GM12872 (cell line): ENCODE results near the gene SLC13A2.

Experiments
- TF ChIP-seq, protein P1 (sequence below): IDR thresholded peaks from 3 replicates; pipeline ENCODE4 v1.5.1; 2011; ENCODE audit warnings: low read depth, mild to moderate bottlenecking, low read length, moderate library complexity; ENCODE audit not compliant: insufficient read depth

Gene SLC13A2

DNA sequence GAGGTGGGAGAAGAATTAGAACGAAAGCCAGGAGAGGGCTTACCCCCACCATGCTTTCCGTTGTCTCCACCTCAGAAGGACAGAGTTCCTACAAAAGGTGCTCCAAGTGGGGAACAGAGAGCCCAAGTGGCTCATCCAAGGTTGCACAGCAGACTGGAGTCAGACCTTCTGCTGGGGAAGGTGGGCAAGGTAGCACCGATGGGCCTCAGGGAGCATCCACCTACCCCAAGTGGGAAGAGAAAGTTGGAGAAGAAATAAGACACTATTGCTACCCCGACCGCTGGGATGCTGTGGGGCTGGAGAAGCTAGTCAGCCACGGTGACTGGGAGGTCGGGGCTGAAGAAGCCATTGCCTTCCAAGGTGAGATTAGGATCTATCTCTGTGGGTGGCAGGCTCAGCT, 57.5 kb downstream of the SLC13A2 start:
- TF ChIP-seq, protein P1, sequence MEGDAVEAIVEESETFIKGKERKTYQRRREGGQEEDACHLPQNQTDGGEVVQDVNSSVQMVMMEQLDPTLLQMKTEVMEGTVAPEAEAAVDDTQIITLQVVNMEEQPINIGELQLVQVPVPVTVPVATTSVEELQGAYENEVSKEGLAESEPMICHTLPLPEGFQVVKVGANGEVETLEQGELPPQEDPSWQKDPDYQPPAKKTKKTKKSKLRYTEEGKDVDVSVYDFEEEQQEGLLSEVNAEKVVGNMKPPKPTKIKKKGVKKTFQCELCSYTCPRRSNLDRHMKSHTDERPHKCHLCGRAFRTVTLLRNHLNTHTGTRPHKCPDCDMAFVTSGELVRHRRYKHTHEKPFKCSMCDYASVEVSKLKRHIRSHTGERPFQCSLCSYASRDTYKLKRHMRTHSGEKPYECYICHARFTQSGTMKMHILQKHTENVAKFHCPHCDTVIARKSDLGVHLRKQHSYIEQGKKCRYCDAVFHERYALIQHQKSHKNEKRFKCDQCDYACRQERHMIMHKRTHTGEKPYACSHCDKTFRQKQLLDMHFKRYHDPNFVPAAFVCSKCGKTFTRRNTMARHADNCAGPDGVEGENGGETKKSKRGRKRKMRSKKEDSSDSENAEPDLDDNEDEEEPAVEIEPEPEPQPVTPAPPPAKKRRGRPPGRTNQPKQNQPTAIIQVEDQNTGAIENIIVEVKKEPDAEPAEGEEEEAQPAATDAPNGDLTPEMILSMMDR, result no peak

DNA sequence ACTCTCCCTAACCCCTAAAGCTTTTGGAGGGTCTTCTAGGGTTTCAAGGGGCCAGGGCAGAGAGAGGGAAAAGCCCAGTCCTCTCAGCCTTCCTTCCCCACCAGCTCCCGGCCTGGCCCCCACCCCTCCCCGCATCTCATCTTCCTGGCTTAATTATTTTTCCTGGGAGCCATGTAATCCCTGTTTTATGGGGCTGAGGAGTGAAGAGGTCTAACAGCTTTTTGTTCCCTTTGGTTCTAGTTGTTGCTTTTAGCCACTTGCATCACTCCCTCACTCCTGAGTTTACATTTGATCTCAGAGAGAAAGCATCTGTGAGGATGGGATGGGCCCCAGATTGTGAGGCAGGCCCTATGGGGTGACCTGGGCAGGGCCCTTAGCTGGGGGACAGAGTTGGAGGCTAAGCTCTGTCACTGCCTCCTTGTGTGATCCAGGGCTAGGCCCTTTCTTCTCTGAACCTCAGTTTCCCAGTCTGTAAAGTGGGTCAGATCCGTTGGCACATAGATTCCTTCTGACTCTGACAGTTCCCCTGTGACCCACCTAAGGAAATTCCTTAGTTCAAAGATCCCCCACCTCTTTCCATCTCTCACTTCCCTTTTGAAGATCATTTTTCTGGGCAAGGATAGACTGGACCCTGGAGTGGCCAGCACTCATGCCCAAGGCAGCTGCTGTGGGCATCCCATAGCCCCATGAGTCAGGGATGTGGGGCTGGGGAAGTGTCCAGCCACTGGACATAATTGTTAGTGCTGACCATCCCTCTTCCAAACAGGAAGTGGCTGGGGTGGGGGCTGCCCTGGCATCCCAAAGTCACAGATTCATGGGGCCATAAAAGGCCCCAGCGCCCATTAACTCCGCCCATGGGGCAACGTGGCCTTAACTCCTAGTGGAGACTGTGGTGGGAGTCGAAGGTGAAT, 58.9 kb downstream of the SLC13A2 start:
- TF ChIP-seq, protein P1, result no peak

- TF ChIP-seq, protein P1, result no peak
These were observed 59.8 kb downstream of the SLC13A2 start for GRCh38 chr17:28533091-28533807.

DNA sequence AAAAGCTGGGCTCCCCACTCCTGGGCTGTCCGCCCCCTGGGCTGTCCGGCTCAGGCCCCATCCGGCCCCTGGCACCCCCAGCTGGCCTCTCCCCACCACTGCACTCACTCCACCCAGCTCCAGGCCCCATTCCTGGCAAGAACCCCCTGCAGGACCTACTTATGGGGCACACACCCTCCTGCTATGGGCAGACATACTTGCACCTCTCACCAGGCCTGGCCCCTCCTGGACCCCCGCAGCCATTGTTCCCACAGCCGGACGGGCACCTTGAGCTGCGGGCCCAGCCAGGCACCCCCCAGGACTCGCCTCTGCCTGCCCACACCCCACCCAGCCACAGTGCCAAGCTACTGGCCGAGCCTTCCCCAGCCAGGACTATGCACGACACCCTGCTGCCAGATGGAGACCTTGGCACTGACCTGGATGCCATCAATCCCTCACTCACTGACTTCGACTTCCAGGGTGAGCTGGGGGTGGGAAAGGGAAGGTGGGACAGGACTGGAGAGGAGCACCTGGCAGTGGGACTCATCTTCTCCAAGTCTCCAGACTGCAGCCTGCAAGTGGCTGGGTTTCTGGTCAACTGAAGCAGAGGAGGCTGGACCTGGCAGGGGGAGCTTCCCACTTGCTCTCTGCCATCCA, 61.4 kb downstream of the SLC13A2 start:
- TF ChIP-seq, protein P1, result no peak

GRCh38 chr17:28536532-28537218, 63.2 kb downstream of the SLC13A2 start:
- TF ChIP-seq, protein P1, result no peak

GRCh38 chr17:28537219-28537610, 63.8 kb downstream of the SLC13A2 start:
- TF ChIP-seq, protein P1, result no peak

GRCh38 chr17:28538296-28538895, 65.0 kb downstream of the SLC13A2 start:
- TF ChIP-seq, protein P1, result no peak
